NOMO-1 (cell line): Measurements from ENCODE around the gene C16orf96.

Experiments used
- DNase-seq, 2 experiments: peaks; one replicate each; lab custom pipeline; 2025; ENCODE audit not compliant: unreplicated experiment in 2 of 2; lab: John Stamatoyannopoulos, UW

C16orf96 gene

GRCh38 chr16:4525069-4525468 lies 31.1 kb upstream of the C16orf96 start:
- DNase-seq, result no peak

- DNase-seq, result no peak
These were observed 30.4 kb upstream of the C16orf96 start for GRCh38 chr16:4525634-4526277.

- DNase-seq, result no peak
These were observed 26.8 kb upstream of the C16orf96 start for GRCh38 chr16:4529085-4530060.

GRCh38 chr16:4531811-4532210 lies 24.3 kb upstream of the C16orf96 start:
- no peak for DNase-seq

- DNase-seq, result no peak
These were observed 23.9 kb upstream of the C16orf96 start for GRCh38 chr16:4532238-4532637.

- no peak for DNase-seq
These were observed 22.6 kb upstream of the C16orf96 start for GRCh38 chr16:4533490-4533889.

GRCh38 chr16:4534151-4534790 lies 21.9 kb upstream of the C16orf96 start:
- no peak for DNase-seq

GRCh38 chr16:4535627-4536108 lies 20.5 kb upstream of the C16orf96 start:
- no peak for DNase-seq

- DNase-seq, result no peak
These were observed 19.6 kb upstream of the C16orf96 start for GRCh38 chr16:4536391-4537106.

- DNase-seq, result peak in 1 of 2 experiments; percentile 21
These were observed 18.5 kb upstream of the C16orf96 start for GRCh38 chr16:4537376-4538343.

GRCh38 chr16:4538350-4539235 lies 17.5 kb upstream of the C16orf96 start, which contains the start of gene CDIP1:
TSS of gene CDIP1 (minus strand) at chr16:4538773. CDS start at chr16:4514130, 24,643 bp downstream.
- peak; percentile 83 to 95 for DNase-seq

GRCh38 chr16:4539716-4540284 lies 16.3 kb upstream of the C16orf96 start:
- DNase-seq, result no peak

GRCh38 chr16:4544473-4544872 lies 11.7 kb upstream of the C16orf96 start:
- DNase-seq, result no peak

GRCh38 chr16:4548124-4548523 lies 8.0 kb upstream of the C16orf96 start:
- DNase-seq, result no peak

GRCh38 chr16:4550591-4550990 lies 5.5 kb upstream of the C16orf96 start:
- no peak for DNase-seq

- no peak for DNase-seq
These were observed 3.6 kb upstream of the C16orf96 start for GRCh38 chr16:4552541-4552940.

- no peak for DNase-seq
These were observed 440 bp downstream of the C16orf96 start for GRCh38 chr16:4556580-4556979.

GRCh38 chr16:4557973-4558372 lies 1.8 kb downstream of the C16orf96 start:
- no peak for DNase-seq
